ENCODE data around the gene ADGRG3.

The ADGRG3 gene

GRCh38 chr16:57668263-57668571 lies at the start of gene ADGRG3:
Gene ADGRG3, plus strand, starts transcription at chr16:57668306. Its CDS starts 42 bp downstream, at chr16:57668348.
- no peak for DNase-seq

- DNase-seq = no peak
Observed at GRCh38 chr16:57619133-57619605, 48.9 kb upstream of the ADGRG3 start.

GRCh38 chr16:57619606-57620334 lies 48.3 kb upstream of the ADGRG3 start:
- no peak for DNase-seq

GRCh38 chr16:57620335-57621231 lies 47.5 kb upstream of the ADGRG3 start:
- DNase-seq = no peak

- DNase-seq = no peak
Observed at GRCh38 chr16:57621521-57622271, 46.4 kb upstream of the ADGRG3 start.

- no peak for DNase-seq
Observed at GRCh38 chr16:57622361-57623250, 45.5 kb upstream of the ADGRG3 start.

GRCh38 chr16:57623251-57624043 lies 44.7 kb upstream of the ADGRG3 start:
- no peak for DNase-seq

GRCh38 chr16:57624044-57624688 lies 43.9 kb upstream of the ADGRG3 start:
- DNase-seq = no peak

- DNase-seq = no peak
Observed at GRCh38 chr16:57624806-57625500, 43.2 kb upstream of the ADGRG3 start.

- DNase-seq = no peak
Observed at GRCh38 chr16:57626420-57627170, 41.5 kb upstream of the ADGRG3 start.

GRCh38 chr16:57627184-57627871 lies 40.8 kb upstream of the ADGRG3 start:
- DNase-seq = no peak

GRCh38 chr16:57628008-57628781 lies 39.9 kb upstream of the ADGRG3 start, which contains the start of gene ADGRG1:
Gene ADGRG1, plus strand, starts transcription at chr16:57628630. Its CDS starts 21,658 bp downstream, at chr16:57650288.
- DNase-seq = no peak

- no peak for DNase-seq
Observed at GRCh38 chr16:57628783-57629293, 39.3 kb upstream of the ADGRG3 start.

GRCh38 chr16:57629516-57630406 lies 38.3 kb upstream of the ADGRG3 start:
- DNase-seq = no peak

- no peak for DNase-seq
Observed at GRCh38 chr16:57630407-57630797, 37.7 kb upstream of the ADGRG3 start.
